Stimulated activated CD4-positive, alpha-beta T cell treated with anti-CD3 and anti-CD28 coated beads, Interleukin-4, amount 100 ng/mL, for 24 hours (primary cell): ENCODE results near the gene PCDHA7.
"Not testable (repeated sequence)": the region's sequence is repeated elsewhere in the genome, so short reads cannot be mapped to it uniquely, and the experiment has no call there.

Experiments
- DNase-seq: peaks from one replicate; pipeline ENCODE4 v3.0.0-alpha.2; 2020

PCDHA7 gene

GRCh38 chr5:140868721-140869554 lies 34.9 kb downstream of the PCDHA7 start, which contains the start of gene PCDHA11:
Gene PCDHA11 (plus strand): TSS chr5:140868957. CDS start chr5:140869104, 147 bp downstream.
- DNase-seq, result no peak

GRCh38 chr5:140869555-140869886 lies 35.5 kb downstream of the PCDHA7 start:
- no peak for DNase-seq

DNA sequence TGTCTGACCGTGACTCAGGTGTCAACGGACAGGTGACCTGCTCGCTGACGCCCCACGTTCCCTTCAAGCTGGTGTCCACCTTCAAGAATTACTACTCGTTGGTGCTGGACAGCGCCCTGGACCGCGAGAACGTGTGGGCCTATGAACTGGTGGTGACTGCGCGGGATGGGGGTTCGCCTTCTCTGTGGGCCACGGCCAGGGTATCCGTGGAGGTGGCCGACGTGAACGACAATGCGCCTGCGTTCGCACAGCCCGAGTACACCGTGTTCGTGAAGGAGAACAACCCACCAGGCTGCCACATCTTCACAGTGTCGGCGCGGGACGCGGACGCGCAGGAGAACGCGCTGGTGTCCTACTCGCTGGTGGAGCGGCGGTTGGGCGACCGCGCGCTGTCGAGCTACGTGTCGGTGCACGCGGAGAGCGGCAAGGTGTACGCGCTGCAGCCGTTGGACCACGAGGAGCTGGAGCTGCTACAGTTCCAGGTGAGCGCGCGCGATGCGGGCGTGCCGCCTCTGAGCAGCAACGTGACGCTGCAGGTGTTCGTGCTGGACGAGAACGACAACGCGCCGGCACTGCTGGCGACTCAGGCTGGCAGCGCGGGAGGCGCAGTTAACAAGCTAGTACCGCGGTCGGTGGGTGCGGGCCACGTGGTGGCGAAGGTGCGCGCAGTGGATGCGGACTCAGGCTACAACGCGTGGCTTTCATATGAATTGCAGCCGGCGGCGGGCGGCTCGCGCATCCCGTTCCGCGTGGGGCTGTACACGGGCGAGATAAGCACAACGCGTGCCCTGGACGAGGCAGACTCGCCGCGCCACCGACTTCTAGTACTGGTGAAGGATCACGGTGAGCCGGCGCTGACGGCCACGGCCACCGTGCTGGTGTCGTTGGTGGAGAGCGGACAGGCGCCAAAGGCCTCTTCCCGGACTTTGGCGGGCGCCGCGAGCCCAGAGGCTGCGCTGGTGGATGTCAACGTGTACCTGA lies 36.4 kb downstream of the PCDHA7 start:
- DNase-seq, result no peak

DNA sequence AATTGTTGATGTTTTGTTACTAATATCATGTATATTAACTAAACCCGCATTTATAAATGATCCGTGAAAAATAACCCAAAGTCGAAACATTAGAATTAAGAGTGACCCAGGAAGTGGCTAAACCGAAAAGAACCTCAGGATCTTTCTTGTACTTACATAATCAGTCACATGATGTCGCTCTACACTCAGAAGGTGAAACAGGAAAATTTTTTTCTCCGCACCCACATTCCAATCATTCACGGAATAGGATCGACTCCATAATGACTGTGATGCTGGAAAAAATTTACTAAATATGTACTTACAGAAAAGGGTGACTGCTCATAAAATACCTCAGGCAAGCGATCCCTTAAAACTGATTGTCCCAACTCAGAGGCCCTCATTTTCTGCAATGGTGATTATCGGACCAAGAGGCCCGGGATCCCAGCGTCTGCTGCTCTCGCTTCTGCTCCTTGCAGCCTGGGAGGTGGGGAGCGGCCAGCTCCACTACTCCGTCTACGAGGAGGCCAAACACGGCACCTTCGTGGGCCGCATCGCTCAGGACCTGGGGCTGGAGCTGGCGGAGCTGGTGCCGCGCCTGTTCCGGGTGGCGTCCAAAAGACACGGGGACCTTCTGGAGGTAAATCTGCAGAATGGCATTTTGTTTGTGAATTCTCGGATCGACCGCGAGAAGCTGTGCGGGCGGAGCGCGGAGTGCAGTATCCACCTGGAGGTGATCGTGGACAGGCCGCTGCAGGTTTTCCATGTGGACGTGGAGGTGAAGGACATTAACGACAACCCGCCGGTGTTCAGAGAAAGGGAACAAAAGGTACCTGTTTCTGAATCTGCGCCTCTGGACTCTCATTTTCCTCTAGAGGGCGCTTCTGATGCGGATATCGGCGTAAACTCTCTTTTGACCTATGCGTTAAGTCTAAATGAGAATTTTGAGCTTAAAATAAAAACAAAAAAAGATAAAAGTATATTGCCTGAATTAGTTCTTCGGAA lies 41.3 kb downstream of the PCDHA7 start, which contains the start of gene PCDHA12:
PCDHA12 (plus strand) TSS at position 224 of the 981 bp plus-strand sequence; CDS start at position 389, 165 bp downstream.
- DNase-seq, result no peak

DNA sequence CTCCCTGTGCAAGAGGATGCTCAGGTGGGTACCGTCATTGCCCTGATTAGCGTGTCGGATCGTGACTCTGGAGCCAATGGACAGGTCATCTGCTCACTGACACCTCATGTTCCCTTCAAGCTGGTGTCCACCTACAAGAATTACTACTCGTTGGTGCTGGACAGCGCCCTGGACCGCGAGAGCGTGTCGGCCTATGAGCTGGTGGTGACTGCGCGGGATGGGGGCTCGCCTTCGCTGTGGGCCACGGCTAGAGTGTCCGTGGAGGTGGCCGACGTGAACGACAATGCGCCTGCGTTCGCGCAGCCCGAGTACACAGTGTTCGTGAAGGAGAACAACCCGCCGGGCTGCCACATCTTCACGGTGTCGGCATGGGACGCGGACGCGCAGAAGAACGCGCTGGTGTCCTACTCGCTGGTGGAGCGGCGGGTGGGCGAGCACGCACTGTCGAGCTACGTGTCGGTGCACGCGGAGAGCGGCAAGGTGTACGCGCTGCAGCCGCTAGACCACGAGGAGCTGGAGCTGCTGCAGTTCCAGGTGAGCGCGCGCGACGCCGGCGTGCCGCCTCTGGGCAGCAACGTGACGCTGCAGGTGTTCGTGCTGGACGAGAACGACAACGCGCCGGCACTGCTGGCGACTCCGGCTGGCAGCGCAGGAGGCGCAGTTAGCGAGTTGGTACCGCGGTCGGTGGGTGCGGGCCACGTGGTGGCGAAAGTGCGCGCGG lies 42.6 kb downstream of the PCDHA7 start:
- not testable (repeated sequence) for DNase-seq

GRCh38 chr5:140877262-140877581 lies 43.2 kb downstream of the PCDHA7 start:
- no peak for DNase-seq

DNA sequence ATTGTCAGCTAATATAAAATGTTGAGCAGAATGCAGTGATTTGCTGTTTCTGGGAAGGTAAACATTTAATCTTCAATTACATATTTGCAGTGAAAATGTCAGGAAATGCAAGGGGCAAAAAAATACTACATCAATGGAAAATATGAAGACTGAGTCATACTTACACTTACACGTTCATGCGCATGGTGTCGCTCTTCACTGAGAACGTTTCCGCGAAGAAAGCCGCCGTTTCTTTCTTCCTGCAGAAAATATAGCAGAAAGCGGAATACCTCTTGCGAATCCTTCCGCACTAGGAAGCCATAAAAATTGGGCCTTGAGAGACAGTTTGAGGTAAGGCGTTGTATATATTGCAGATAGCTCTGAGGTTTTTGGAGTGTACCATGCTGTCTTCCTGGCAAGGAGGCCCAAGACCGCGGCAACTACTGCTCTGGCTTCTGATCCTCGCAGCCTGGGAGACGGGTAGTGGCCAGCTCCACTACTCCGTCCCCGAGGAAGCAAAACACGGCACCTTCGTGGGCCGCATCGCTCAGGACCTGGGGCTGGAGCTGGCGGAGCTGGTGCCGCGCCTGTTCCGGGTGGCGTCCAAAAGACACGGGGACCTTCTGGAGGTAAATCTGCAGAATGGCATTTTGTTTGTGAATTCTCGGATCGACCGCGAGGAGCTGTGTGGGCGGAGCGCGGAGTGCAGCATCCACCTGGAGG lies 48.0 kb downstream of the PCDHA7 start, which contains the start of gene PCDHA13:
PCDHA13 (plus strand) TSS at position 236 of the 702 bp plus-strand sequence; CDS start at position 381, 145 bp downstream.
- no peak for DNase-seq

- DNase-seq, result no peak
Measured at GRCh38 chr5:140882591-140882899, 48.5 kb downstream of the PCDHA7 start.

GRCh38 chr5:140883373-140883772 lies 49.3 kb downstream of the PCDHA7 start:
- no peak for DNase-seq

DNA sequence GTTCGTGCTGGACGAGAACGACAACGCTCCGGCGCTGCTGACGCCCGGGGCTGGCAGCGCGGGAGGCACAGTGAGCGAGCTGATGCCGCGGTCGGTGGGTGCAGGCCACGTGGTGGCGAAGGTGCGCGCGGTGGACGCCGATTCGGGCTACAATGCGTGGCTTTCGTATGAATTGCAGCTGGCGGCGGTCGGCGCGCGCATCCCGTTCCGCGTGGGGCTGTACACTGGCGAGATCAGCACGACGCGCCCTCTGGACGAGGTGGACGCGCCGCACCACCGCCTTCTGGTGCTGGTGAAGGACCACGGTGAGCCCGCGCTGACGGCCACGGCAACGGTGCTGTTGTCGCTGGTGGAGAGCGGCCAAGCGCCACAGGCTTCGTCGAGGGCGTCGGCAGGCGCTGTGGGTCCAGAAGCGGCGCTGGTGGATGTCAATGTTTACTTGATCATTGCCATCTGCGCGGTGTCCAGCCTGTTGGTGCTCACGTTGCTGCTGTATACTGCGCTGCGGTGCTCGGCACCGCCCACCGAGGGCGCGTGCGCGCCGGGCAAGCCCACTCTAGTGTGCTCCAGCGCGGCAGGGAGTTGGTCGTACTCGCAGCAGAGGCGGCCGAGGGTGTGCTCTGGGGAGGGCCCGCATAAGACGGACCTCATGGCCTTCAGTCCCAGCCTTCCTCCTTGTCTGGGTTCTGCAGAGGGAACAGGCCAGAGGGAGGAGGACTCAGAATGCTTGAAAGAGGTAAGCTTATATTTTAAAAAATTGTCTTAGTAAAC lies 50.0 kb downstream of the PCDHA7 start:
- no peak for DNase-seq
